ENCODE measurements around the gene AFAP1L2. TPM values are rescaled to one million over a fixed set of nuclear protein-coding genes. Genes with fewer than 3 reads are reported as not detected.
"Not testable (repeated sequence)": the region's sequence is repeated elsewhere in the genome, so short reads cannot be mapped to it uniquely, and the experiment has no call there.

Gene AFAP1L2
- polyA plus RNA-seq, 1 experiment = 0.07 TPM

GRCh38 chr10:114356126-114356525 lies 48.2 kb downstream of the AFAP1L2 start:
- peaks cover 33% of the 10 kb centered on the region for H3K27me3 ChIP-seq (ENCODE audit: control insufficient read depth, insufficient read depth, low read length)
- H3K27ac ChIP-seq (ENCODE audit: low read depth, low read length) = no peak overlapping the region
- H3K4me3 ChIP-seq (ENCODE audit: low read depth, low read length) = no peak overlapping the region
- ChIA-PET CTCF (no interaction called here), POLR2A (no interaction called here)
- H3K9me3 ChIP-seq (ENCODE audit: control insufficient read depth, insufficient read depth, low read length) = no peaks in the 10 kb centered on the region
- DNase-seq (ENCODE audit: low read depth, low spot score) = no peak
- no peak for TF ChIP-seq CTCF (IDR thresholded peaks at IDR 0.05; ENCODE audit: low read depth, low read length)

- Histone ChIP-seq H3K4me3 (ENCODE audit: low read depth, low read length) (no peak overlapping the region), H3K27me3 (ENCODE audit: control insufficient read depth, insufficient read depth, low read length) (peaks cover 34% of the 10 kb centered on the region), H3K9me3 (ENCODE audit: control insufficient read depth, insufficient read depth, low read length) (no peaks in the 10 kb centered on the region), H3K27ac (ENCODE audit: low read depth, low read length) (no peak overlapping the region)
- DNase-seq (ENCODE audit: low read depth, low spot score) = no peak
- POLR2A ChIA-PET = no interaction called here
- CTCF ChIA-PET = no interaction called here
- no peak for TF ChIP-seq CTCF (IDR thresholded peaks at IDR 0.05; ENCODE audit: low read depth, low read length)
Observed at GRCh38 chr10:114353383-114353782, 50.9 kb downstream of the AFAP1L2 start.

- POLR2A ChIA-PET = no interaction called here
- TF ChIP-seq CTCF (IDR thresholded peaks at IDR 0.05; ENCODE audit: low read depth, low read length) = no peak
Observed at GRCh38 chr10:114352653-114353298, 51.5 kb downstream of the AFAP1L2 start.

GRCh38 chr10:114350751-114351150 lies 53.6 kb downstream of the AFAP1L2 start:
- peaks cover 39% of the 10 kb centered on the region for H3K27me3 ChIP-seq (ENCODE audit: control insufficient read depth, insufficient read depth, low read length)
- no peak for DNase-seq (ENCODE audit: low read depth, low spot score)
- H3K27ac ChIP-seq (ENCODE audit: low read depth, low read length) = no peak overlapping the region
- CTCF ChIA-PET = no interaction called here
- POLR2A ChIA-PET = no interaction called here
- no peak overlapping the region for H3K4me3 ChIP-seq (ENCODE audit: low read depth, low read length)
- H3K9me3 ChIP-seq (ENCODE audit: control insufficient read depth, insufficient read depth, low read length) = no peaks in the 10 kb centered on the region
- no peak for TF ChIP-seq CTCF (IDR thresholded peaks at IDR 0.05; ENCODE audit: low read depth, low read length)

More at GRCh38 chr10:114352653-114353298, 51.5 kb downstream of the AFAP1L2 start:
- Histone ChIP-seq H3K27ac (ENCODE audit: low read depth, low read length) (no peak overlapping the region), H3K4me3 (ENCODE audit: low read depth, low read length) (no peak overlapping the region), H3K9me3 (ENCODE audit: control insufficient read depth, insufficient read depth, low read length) (no peaks in the 10 kb centered on the region), H3K27me3 (ENCODE audit: control insufficient read depth, insufficient read depth, low read length) (peaks cover 36% of the 10 kb centered on the region)
- CTCF ChIA-PET = no interaction called here
- DNase-seq (ENCODE audit: low read depth, low spot score) = no peak

GRCh38 chr10:114349522-114350215 lies 54.6 kb downstream of the AFAP1L2 start:
- Histone ChIP-seq H3K4me3 (ENCODE audit: low read depth, low read length) (no peak overlapping the region), H3K27me3 (ENCODE audit: control insufficient read depth, insufficient read depth, low read length) (peaks cover 32% of the 10 kb centered on the region), H3K27ac (ENCODE audit: low read depth, low read length) (no peak overlapping the region), H3K9me3 (ENCODE audit: control insufficient read depth, insufficient read depth, low read length) (no peaks in the 10 kb centered on the region)
- POLR2A ChIA-PET = interaction anchor here (0.9 kb wide), 1 partner anchor 19 kb away, joined by 9 read pairs; no protein-coding TSS in a partner anchor
- CTCF ChIA-PET = interaction anchor here (0.7 kb wide), 1 partner anchor 550 kb away, joined by 3 read pairs; no protein-coding TSS in a partner anchor
- no peak for DNase-seq (ENCODE audit: low read depth, low spot score)
- TF ChIP-seq CTCF (IDR thresholded peaks at IDR 0.05; ENCODE audit: low read depth, low read length) = no peak

GRCh38 chr10:114349071-114349470 lies 55.2 kb downstream of the AFAP1L2 start:
- not testable (repeated sequence) for H3K4me3 ChIP-seq (ENCODE audit: low read depth, low read length); DNase-seq (ENCODE audit: low read depth, low spot score); H3K9me3 ChIP-seq (ENCODE audit: control insufficient read depth, insufficient read depth, low read length); H3K27ac ChIP-seq (ENCODE audit: low read depth, low read length)
- POLR2A ChIA-PET = interaction anchor here (0.9 kb wide), 1 partner anchor 20 kb away, joined by 9 read pairs; no protein-coding TSS in a partner anchor
- CTCF ChIA-PET = interaction anchor here (0.7 kb wide), 1 partner anchor 550 kb away, joined by 3 read pairs; no protein-coding TSS in a partner anchor
- peaks cover 30% of the 10 kb centered on the region for H3K27me3 ChIP-seq (ENCODE audit: control insufficient read depth, insufficient read depth, low read length)

All from AG04450 (cell line).